Karpas-422 (cell line): Measurements from ENCODE around the gene FBLN1. TPM values are rescaled to one million over a fixed set of nuclear protein-coding genes. Genes with fewer than 3 reads are reported as not detected.

Experiments
- DNase-seq: peaks from one replicate; pipeline ENCODE4 v3.0.0-alpha.2; 2015
- H2AFZ ChIP-seq: fragments of 200-600 bp; sonication (generic); 2 replicates; pipeline ENCODE4 v1.6.1; 2014; ENCODE audit warnings: antibody characterized with exemption, low read length, mixed read lengths
- H3K27ac ChIP-seq: fragments of 200-600 bp; sonication (generic); 2 replicates; pipeline ENCODE4 v1.5.1; 2014; ENCODE audit warnings: mild to moderate bottlenecking, low read length, moderate library complexity
- H3K27me3 ChIP-seq: fragments of 200-600 bp; sonication (generic); 2 replicates; pipeline ENCODE4 v1.6.1; 2014; ENCODE audit warnings: low read length, mixed read lengths
- H3K36me3 ChIP-seq: fragments of 200-600 bp; sonication (generic); 2 replicates; pipeline ENCODE4 v1.6.1; 2014; ENCODE audit warnings: low read length, mixed read lengths; ENCODE audit not compliant: insufficient read depth
- H3K4me1 ChIP-seq: fragments of 200-600 bp; sonication (generic); 2 replicates; pipeline ENCODE4 v1.6.1; 2014; ENCODE audit warnings: mild to moderate bottlenecking, low read length, mixed read lengths
- H3K4me2 ChIP-seq: fragments of 200-600 bp; sonication (generic); 2 replicates; pipeline ENCODE4 v1.6.1; 2014; ENCODE audit warnings: low read length, low read depth, mild to moderate bottlenecking; ENCODE audit not compliant: poor library complexity, severe bottlenecking
- H3K4me3 ChIP-seq: fragments of 200-600 bp; sonication (generic); 2 replicates; pipeline ENCODE4 v1.5.1; 2014; ENCODE audit warnings: mild to moderate bottlenecking, antibody characterized with exemption, low read length, mixed read lengths
- H3K79me2 ChIP-seq: fragments of 200-600 bp; sonication (generic); 2 replicates; pipeline ENCODE4 v1.6.1; 2014; ENCODE audit warnings: mild to moderate bottlenecking, low read length, mixed read lengths
- H3K9ac ChIP-seq: fragments of 200-600 bp; sonication (generic); 2 replicates; pipeline ENCODE4 v1.6.0; 2014; ENCODE audit warnings: low read length
- H3K9me2 ChIP-seq: fragments of 200-600 bp; sonication (generic), shearing (Covaris generic); replicated peaks from 2 replicates; pipeline ENCODE4 v1.6.0; 2014; ENCODE audit warnings: mild to moderate bottlenecking, low read length, moderate library complexity; ENCODE audit not compliant: insufficient read depth
- H3K9me3 ChIP-seq: fragments of 300-700, 200-600 bp; sonication (generic); 2 replicates; pipeline ENCODE4 v1.6.1; 2014; ENCODE audit warnings: low read length, mixed read lengths
- H4K20me1 ChIP-seq: fragments of 200-600 bp; sonication (generic); 2 replicates; pipeline ENCODE4 v1.6.1; 2014; ENCODE audit warnings: mild to moderate bottlenecking, antibody characterized with exemption, low read length, low read depth; ENCODE audit not compliant: insufficient read depth
- total RNA-seq: library from RNA; depleted of rRNA; stranded (reverse); fragments of >200 nt; shearing (Covaris generic); gene quantifications from 2 replicates; pipeline ENCODE4 v1.2.3, GENCODE V29; 2014; ENCODE audit warnings: low replicate concordance; rRNA removed

The FBLN1 gene, protein sequence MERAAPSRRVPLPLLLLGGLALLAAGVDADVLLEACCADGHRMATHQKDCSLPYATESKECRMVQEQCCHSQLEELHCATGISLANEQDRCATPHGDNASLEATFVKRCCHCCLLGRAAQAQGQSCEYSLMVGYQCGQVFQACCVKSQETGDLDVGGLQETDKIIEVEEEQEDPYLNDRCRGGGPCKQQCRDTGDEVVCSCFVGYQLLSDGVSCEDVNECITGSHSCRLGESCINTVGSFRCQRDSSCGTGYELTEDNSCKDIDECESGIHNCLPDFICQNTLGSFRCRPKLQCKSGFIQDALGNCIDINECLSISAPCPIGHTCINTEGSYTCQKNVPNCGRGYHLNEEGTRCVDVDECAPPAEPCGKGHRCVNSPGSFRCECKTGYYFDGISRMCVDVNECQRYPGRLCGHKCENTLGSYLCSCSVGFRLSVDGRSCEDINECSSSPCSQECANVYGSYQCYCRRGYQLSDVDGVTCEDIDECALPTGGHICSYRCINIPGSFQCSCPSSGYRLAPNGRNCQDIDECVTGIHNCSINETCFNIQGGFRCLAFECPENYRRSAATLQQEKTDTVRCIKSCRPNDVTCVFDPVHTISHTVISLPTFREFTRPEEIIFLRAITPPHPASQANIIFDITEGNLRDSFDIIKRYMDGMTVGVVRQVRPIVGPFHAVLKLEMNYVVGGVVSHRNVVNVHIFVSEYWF
- not detected in 2 replicates for total RNA-seq

DNA sequence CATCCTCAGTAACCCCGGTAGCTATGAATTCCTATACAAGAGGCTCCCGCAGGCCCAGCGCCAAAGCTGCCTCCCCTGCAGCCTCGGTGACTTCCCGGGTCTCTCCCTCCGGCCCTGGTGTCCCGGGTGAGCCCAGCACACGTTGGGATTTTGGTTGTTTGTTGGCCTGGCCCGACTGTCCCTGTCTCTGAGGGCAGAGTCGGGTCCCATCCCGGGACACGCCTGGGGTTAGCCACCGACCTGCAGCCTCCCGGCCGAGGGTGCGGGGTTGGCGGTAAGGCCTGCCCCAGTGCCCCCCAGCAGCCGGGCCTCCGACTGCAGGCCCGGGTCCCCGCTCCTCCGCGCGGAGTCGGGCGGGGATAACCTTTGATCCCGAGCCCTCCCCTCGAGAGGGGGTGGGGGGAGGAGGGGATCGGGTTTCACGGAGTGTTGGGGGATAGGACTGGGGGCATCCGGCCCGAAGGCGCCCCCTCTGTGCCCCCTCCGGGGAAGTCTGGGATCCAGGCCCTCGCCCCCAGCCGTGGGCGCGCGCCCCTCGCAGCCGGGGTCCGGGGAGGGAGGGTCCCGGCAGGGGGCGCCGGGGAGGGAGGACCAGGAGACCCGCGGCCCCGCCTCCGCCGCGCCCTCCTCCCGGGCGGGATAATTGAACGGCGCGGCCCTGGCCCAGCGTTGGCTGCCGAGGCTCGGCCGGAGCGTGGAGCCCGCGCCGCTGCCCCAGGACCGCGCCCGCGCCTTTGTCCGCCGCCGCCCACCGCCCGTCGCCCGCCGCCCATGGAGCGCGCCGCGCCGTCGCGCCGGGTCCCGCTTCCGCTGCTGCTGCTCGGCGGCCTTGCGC is at the start of gene FBLN1:
FBLN1 (plus strand) TSS at position 669 of the 835 bp plus-strand sequence; CDS start at position 772, 103 bp downstream.
- no peaks in the 10 kb centered on the region for H3K4me1 ChIP-seq
- no peaks in the 10 kb centered on the region for H4K20me1 ChIP-seq
- H3K27me3 ChIP-seq = no peaks in the 10 kb centered on the region
- no peak within 1 kb of the TSS for H3K9ac ChIP-seq
- no peak for DNase-seq
- H3K4me2 ChIP-seq = no peak within 1 kb of the TSS
- no peaks in the 10 kb centered on the region for H3K9me2 ChIP-seq
- no peaks in the 10 kb centered on the region for H3K9me3 ChIP-seq
- H3K4me3 ChIP-seq = no peak within 1 kb of the TSS
- no peak within 1 kb of the TSS for H3K27ac ChIP-seq
- H3K79me2 ChIP-seq = no peaks in the 10 kb centered on the region
- H3K36me3 ChIP-seq = no peaks in the 10 kb centered on the region
- H2AFZ ChIP-seq = no peak within 1 kb of the TSS

DNA sequence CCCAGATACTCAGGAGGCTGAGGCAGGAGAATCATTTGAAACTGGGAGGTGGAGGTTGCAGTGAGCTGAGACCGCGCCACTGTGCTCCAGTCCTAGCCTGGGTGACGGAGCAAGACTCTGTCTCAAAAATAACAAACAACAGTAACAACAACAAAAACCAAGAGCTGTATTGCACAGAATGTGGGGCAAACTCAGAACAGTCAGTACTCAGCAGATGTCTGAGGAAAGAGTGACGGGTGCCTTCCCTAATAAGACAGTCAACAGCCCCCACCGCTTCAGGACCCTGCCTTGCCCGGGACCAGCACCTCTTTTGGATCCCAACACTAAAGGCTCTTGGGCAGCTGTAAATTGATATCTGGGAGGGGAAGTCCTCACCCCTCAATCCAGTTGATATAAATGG is 48.9 kb upstream of the FBLN1 start:
- Histone ChIP-seq H3K4me1 (no peaks in the 10 kb centered on the region), H3K79me2 (no peaks in the 10 kb centered on the region), H3K4me3 (no peak overlapping the region), H3K9ac (no peak overlapping the region), H3K9me2 (no peaks in the 10 kb centered on the region), H3K36me3 (no peaks in the 10 kb centered on the region), H3K4me2 (no peak overlapping the region), H3K9me3 (no peaks in the 10 kb centered on the region), H3K27ac (no peak overlapping the region), H4K20me1 (no peaks in the 10 kb centered on the region), H3K27me3 (no peaks in the 10 kb centered on the region), H2AFZ (no peak overlapping the region)
- DNase-seq = no peak

GRCh38 chr22:45454275-45454674 is 48.4 kb upstream of the FBLN1 start:
- H3K4me1 ChIP-seq = no peaks in the 10 kb centered on the region
- no peaks in the 10 kb centered on the region for H3K27me3 ChIP-seq
- no peak overlapping the region for H2AFZ ChIP-seq
- no peaks in the 10 kb centered on the region for H3K36me3 ChIP-seq
- no peaks in the 10 kb centered on the region for H3K79me2 ChIP-seq
- H3K9me3 ChIP-seq = no peaks in the 10 kb centered on the region
- no peak overlapping the region for H3K4me3 ChIP-seq
- H4K20me1 ChIP-seq = no peaks in the 10 kb centered on the region
- no peaks in the 10 kb centered on the region for H3K9me2 ChIP-seq
- no peak for DNase-seq
- H3K9ac ChIP-seq = no peak overlapping the region
- no peak overlapping the region for H3K4me2 ChIP-seq
- no peak overlapping the region for H3K27ac ChIP-seq

DNA sequence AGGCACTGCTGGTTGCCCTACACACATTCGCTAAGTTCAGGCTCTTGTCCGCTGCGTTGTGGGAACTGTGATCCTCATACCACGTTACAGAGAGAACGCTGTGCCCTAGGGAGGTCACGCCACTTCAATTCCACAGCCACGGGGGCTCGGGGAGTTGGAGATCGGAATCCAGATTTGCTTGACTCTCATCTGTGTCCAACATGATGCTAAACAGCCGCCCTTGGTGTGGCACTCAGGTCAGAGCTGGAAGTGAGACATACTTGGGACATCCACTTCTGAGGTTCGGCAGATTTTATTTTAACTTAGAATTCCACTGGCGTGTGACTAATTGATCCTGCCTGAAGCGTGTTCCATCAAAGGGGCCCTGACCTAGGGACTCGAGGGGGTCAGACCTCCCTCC is 47.5 kb upstream of the FBLN1 start:
- no peak overlapping the region for H3K27ac ChIP-seq

GRCh38 chr22:45455621-45456020 is 47.1 kb upstream of the FBLN1 start:
- no peak for DNase-seq
- no peaks in the 10 kb centered on the region for H3K9me2 ChIP-seq
- no peaks in the 10 kb centered on the region for H3K36me3 ChIP-seq
- H3K4me1 ChIP-seq = no peaks in the 10 kb centered on the region
- no peak overlapping the region for H2AFZ ChIP-seq
- no peak overlapping the region for H3K27ac ChIP-seq
- no peak overlapping the region for H3K4me2 ChIP-seq
- H3K9ac ChIP-seq = no peak overlapping the region
- no peak overlapping the region for H3K4me3 ChIP-seq
- H4K20me1 ChIP-seq = no peaks in the 10 kb centered on the region
- H3K27me3 ChIP-seq = no peaks in the 10 kb centered on the region
- no peaks in the 10 kb centered on the region for H3K79me2 ChIP-seq
- H3K9me3 ChIP-seq = no peaks in the 10 kb centered on the region

More for the DNA sequence above, 47.5 kb upstream of the FBLN1 start:
- H4K20me1 ChIP-seq = no peaks in the 10 kb centered on the region
- H3K79me2 ChIP-seq = no peaks in the 10 kb centered on the region
- H3K9me2 ChIP-seq = no peaks in the 10 kb centered on the region
- H3K36me3 ChIP-seq = no peaks in the 10 kb centered on the region
- H3K4me3 ChIP-seq = no peak overlapping the region
- no peak for DNase-seq
- no peak overlapping the region for H2AFZ ChIP-seq
- no peaks in the 10 kb centered on the region for H3K9me3 ChIP-seq
- no peak overlapping the region for H3K4me2 ChIP-seq
- no peaks in the 10 kb centered on the region for H3K4me1 ChIP-seq
- H3K27me3 ChIP-seq = no peaks in the 10 kb centered on the region
- H3K9ac ChIP-seq = no peak overlapping the region

- Histone ChIP-seq H3K27me3 (no peaks in the 10 kb centered on the region), H3K36me3 (no peaks in the 10 kb centered on the region), H3K4me2 (no peak overlapping the region), H4K20me1 (no peaks in the 10 kb centered on the region), H3K9ac (no peak overlapping the region), H3K79me2 (no peaks in the 10 kb centered on the region), H2AFZ (no peak overlapping the region), H3K4me1 (no peaks in the 10 kb centered on the region), H3K9me3 (no peaks in the 10 kb centered on the region), H3K4me3 (no peak overlapping the region), H3K27ac (no peak overlapping the region), H3K9me2 (no peaks in the 10 kb centered on the region)
- DNase-seq = no peak
These were observed 45.9 kb upstream of the FBLN1 start for GRCh38 chr22:45456811-45457210.

DNA sequence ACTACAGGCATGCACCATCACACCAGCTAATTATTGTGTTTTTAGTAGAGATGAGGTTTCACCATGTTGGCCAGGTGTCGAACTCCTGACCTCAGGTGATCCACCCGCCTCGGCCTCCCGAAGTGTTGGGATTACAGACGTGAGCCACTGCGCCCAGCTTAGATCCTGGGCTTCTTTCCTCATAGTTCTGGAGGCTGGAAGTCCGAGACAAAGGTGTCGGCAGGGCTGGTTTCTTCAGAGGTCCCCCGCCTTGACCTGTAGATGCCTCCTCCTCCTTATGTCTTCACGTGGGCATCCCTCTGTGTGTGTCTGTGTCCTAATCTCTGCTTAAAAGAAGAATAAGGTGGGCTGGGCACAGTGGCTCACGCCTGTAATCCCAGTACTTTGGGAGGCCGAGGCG is 44.2 kb upstream of the FBLN1 start:
- H3K4me1 ChIP-seq = no peaks in the 10 kb centered on the region
- H2AFZ ChIP-seq = no peak overlapping the region
- no peak overlapping the region for H3K4me2 ChIP-seq
- no peak overlapping the region for H3K27ac ChIP-seq
- H3K4me3 ChIP-seq = no peak overlapping the region
- H3K27me3 ChIP-seq = no peaks in the 10 kb centered on the region
- H3K9ac ChIP-seq = no peak overlapping the region
- DNase-seq = no peak
- H3K36me3 ChIP-seq = no peaks in the 10 kb centered on the region
- no peaks in the 10 kb centered on the region for H3K9me3 ChIP-seq
- no peaks in the 10 kb centered on the region for H4K20me1 ChIP-seq
- no peaks in the 10 kb centered on the region for H3K9me2 ChIP-seq
- H3K79me2 ChIP-seq = no peaks in the 10 kb centered on the region

DNA sequence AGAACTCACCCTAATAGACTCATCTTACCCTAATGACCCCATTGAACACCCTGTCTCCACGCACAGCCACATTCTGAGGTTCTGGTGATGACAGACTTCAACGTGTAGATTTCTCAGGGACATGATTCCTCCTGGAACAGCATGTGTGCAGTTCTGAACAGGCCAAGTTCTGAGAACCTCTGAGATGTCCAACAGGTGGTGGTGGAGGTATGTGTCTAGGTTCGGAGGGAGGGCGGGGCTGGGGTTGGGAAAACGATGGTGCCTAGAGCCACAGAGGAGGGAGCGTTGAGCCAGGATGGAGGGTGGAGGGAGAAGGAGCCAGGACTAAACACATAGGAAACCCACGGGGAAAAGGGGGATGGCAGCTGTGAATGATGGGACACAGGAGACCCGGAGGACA is 43.4 kb upstream of the FBLN1 start:
- Histone ChIP-seq H3K36me3 (no peaks in the 10 kb centered on the region), H2AFZ (no peak overlapping the region), H3K4me3 (no peak overlapping the region), H3K9ac (no peak overlapping the region), H3K9me3 (no peaks in the 10 kb centered on the region), H3K27ac (no peak overlapping the region), H3K4me2 (no peak overlapping the region), H3K4me1 (no peaks in the 10 kb centered on the region), H3K9me2 (no peaks in the 10 kb centered on the region), H4K20me1 (no peaks in the 10 kb centered on the region), H3K79me2 (no peaks in the 10 kb centered on the region), H3K27me3 (no peaks in the 10 kb centered on the region)
- DNase-seq = no peak
